Activated CD8-positive, alpha-beta memory T cell treated with anti-CD3 and anti-CD28 coated beads, Interleukin-2, amount 10 ng/mL, durations not matched to agents 7 days and 5 days (primary cell): ENCODE results near the gene POLRMT. TPM values are rescaled to one million over a fixed set of nuclear protein-coding genes. Genes with fewer than 3 reads are reported as not detected.

Experiments used
- ATAC-seq: fragments of 150-1000 bp; cut with Tn5 transposase; one replicate; pipeline ENCODE4 v1.10.0; 2021; ENCODE audit warnings: moderate library complexity
- CTCF ChIA-PET: fragments of 350-600 bp; sonication (Branson Sonifier 250); formaldehyde crosslinking; loops from one replicate; lab custom pipeline; 2021; ENCODE audit warnings: antibody characterized with exemption; lab: Charles Lee
- DNase-seq: peaks from one replicate; pipeline ENCODE4 v3.0.0-alpha.2; 2020
- H3K27ac Mint-ChIP-seq: one replicate; pipeline ENCODE4 v1.8.0; 2021; ENCODE audit warnings: mild to moderate bottlenecking, mixed read lengths
- H3K27me3 Mint-ChIP-seq: one replicate; pipeline ENCODE4 v1.8.0; 2021; ENCODE audit warnings: mixed read lengths
- H3K36me3 Mint-ChIP-seq: one replicate; pipeline ENCODE4 v1.8.0; 2021; ENCODE audit warnings: mild to moderate bottlenecking, mixed read lengths
- H3K4me1 Mint-ChIP-seq: one replicate; pipeline ENCODE4 v1.8.0; 2021; ENCODE audit warnings: mixed read lengths
- H3K4me3 Mint-ChIP-seq: one replicate; pipeline ENCODE4 v1.8.0; 2021; ENCODE audit warnings: mild to moderate bottlenecking, moderate library complexity, mixed read lengths
- H3K9me3 Mint-ChIP-seq: one replicate; pipeline ENCODE4 v1.8.0; 2022; ENCODE audit warnings: low read depth, mixed read lengths
- total RNA-seq, 2 experiments: library from RNA; stranded (reverse); gene quantifications; one replicate each; pipeline ENCODE4 v1.2.3, GENCODE V29; 2021

POLRMT gene
- total RNA-seq, 2 experiments from 2014 or later = 65.0 to 68.1 TPM

DNA sequence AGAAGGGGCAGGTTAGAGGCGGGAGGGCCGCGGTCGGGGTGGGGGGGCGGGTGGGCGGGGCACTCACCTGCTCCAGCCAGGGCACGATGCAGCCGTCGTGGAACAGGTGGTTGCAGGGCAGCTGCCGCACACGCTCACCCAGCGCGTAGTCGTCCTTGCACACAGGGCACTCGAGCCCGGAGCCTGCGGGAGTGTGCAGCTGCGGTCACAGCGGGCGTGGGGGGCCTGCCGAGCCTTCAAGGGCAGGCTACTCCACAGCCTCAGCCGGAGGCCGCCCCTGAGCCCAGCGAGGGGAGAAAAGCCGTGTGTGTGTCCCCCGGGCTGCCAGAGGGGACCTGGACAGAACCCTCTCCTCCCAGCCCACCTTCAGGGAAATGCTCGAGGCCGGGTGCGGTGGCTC, 15.0 kb upstream of the POLRMT start:
- peaks cover 11% of the 10 kb centered on the region for H3K36me3 Mint-ChIP-seq

DNA sequence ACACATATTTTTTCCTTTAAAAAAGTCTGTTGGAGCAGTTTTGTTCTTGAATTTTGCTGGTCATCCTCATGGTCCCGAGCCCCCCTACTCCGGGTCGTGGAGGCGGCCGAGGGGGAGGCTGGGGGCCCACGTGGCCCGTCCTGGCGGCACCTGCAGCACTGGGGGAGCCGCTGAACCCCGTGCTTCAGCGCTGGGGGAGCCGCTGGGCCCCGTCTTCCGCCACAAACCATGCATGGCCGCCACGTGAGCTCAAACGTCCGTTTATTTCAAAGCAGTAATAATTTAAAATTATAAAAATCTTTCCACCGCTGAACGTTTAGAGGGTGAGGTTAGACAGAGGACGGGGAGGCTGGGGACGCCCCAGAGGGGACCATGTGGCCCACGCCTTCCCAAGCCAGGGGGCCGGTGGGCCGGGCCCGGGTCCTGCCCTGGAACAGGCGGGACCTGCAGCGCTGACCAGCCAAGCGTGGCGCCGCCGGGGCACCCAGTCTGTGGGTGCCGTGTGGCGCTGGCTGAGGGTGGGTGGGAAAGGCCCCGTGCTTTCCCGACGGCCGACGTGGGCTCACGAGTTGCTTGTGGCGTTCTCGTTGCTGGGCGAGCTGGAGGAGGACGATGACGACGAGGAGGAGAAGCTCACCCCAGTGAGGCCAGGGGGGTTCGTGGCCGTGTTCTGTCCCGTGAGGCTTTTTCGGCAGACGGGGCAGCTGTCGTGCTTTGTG, 14.4 kb upstream of the POLRMT start:
- no peaks in the 10 kb centered on the region for H3K27me3 Mint-ChIP-seq
- DNase-seq (no peak), ATAC-seq (no peak)
- CTCF ChIA-PET = no interaction called here
- no peaks in the 10 kb centered on the region for H3K9me3 Mint-ChIP-seq
- peaks cover 9% of the 10 kb centered on the region for H3K36me3 Mint-ChIP-seq
- H3K4me3 Mint-ChIP-seq = no peak overlapping the region
- no peaks in the 10 kb centered on the region for H3K4me1 Mint-ChIP-seq
- H3K27ac Mint-ChIP-seq = no peak overlapping the region

More for the DNA sequence above, 15.0 kb upstream of the POLRMT start:
- Mint-ChIP-seq H3K4me1 (no peaks in the 10 kb centered on the region), H3K4me3 (no peak overlapping the region), H3K27ac (no peak overlapping the region), H3K27me3 (no peaks in the 10 kb centered on the region), H3K9me3 (no peaks in the 10 kb centered on the region)
- DNase-seq (no peak), ATAC-seq (no peak)
- CTCF ChIA-PET = no interaction called here

DNA sequence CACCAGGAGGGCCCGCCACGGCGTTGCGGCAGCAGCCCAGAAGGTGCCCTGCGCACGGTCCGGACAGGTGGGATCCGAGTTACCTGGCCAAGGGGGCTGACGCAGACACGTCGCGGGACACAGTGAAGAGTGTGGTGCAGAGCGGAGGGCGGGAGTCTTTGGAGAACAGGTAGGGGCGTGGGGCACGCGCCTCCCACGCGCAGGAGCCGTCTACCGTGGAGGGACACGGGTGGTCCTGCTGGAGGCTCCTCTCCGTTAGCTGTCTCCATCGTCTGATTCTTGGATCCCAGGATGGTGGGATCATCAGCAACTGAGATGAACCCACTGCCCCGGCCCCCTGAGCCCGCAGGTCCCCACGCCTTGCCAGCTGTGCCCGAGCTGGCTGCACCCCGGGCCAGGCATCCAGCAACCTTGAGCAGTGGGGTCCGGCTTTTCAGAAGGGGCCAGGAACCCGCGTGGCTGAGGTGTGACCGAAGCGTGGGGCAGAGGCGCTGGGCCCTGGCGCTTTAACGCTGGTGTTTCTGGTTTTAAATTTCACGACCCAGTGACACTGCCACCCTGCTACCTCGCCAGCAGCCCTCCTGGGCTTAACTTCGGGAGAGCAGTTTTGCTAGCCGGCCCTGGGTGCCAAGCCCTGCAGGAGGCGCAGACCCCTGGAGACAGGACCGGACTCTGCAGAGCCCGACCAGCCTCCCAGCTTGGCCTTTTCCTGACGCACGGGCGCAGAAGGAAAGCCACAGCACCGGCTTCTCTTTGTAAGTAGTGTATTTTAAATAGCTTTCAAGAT, 13.6 kb upstream of the POLRMT start:
- peaks cover 9% of the 10 kb centered on the region for H3K36me3 Mint-ChIP-seq
- DNase-seq (no peak), ATAC-seq (no peak)
- no peak overlapping the region for H3K27ac Mint-ChIP-seq
- CTCF ChIA-PET = no interaction called here
- H3K4me1 Mint-ChIP-seq = no peaks in the 10 kb centered on the region
- H3K27me3 Mint-ChIP-seq = no peaks in the 10 kb centered on the region
- no peaks in the 10 kb centered on the region for H3K9me3 Mint-ChIP-seq
- H3K4me3 Mint-ChIP-seq = no peak overlapping the region

DNA sequence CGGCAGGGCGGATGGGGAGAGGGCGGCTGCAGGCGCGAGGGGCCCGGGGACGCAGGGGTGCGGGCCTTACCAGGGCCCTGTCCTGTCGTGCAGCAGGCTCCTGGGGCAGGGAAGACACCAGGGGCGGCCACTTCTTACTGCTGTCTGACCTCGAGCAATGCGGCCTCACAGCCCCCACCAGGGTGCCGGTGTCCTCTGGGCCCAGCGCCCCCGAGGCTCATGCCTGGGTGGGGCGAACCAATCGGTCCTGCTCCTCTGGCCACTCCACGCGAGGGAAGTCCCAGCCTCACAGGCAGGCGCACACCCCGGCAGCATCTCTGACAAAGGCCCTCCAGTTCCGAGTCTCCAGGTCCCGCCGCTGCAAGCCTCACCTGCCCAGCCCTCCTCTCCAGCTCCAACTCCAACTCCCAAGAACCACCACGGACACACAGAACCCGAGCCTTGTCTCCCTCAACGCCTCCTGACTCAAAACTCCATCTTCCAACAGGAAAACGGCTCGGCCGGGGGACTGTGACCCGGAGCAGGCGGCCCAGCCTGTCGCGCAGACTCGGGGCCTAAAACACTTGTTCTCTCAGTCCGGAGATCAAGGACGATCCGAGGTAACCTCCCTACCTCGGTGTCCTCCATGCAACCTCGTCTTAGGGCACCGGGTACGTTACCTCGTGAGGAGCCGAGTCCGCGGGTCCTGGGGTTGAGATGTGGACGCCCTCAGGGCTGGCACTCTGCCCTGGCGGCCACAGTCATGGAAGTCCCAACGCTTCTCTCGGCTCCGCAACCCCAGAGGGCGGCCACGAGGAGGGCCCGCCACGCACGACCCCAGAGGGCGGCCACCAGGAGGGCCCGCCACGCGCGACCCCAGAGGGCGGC, 12.8 kb upstream of the POLRMT start:
- Mint-ChIP-seq H3K4me1 (no peaks in the 10 kb centered on the region), H3K36me3 (peaks cover 9% of the 10 kb centered on the region), H3K4me3 (no peak overlapping the region), H3K27me3 (no peaks in the 10 kb centered on the region), H3K9me3 (no peaks in the 10 kb centered on the region), H3K27ac (no peak overlapping the region)
- DNase-seq = no peak
- CTCF ChIA-PET = no interaction called here
- ATAC-seq = no peak

DNA sequence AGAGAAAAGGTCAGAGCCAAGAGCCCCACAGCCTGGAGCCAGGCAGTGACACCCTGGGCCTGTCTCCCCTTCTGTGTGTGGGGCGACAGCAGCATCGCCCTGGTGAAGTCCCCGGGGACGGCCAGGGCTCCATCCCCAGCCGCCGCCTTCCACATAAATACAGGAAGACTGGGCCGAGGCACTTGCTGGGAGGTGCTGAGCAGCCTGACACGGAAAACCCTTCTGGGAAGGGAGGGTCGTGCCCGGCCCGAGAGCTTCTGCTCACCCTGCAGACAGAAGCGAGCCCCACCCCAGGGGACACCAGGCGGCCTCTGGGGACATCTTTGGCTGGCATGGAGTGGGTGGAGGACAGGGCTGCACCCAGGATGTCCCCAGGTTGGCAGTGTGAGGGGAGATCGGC, 11.5 kb upstream of the POLRMT start:
- Mint-ChIP-seq H3K36me3 (peaks cover 9% of the 10 kb centered on the region), H3K27me3 (no peaks in the 10 kb centered on the region), H3K27ac (no peak overlapping the region), H3K4me3 (no peak overlapping the region), H3K4me1 (no peaks in the 10 kb centered on the region), H3K9me3 (no peaks in the 10 kb centered on the region)
- no peak for ATAC-seq
- CTCF ChIA-PET = no interaction called here
- DNase-seq = no peak

DNA sequence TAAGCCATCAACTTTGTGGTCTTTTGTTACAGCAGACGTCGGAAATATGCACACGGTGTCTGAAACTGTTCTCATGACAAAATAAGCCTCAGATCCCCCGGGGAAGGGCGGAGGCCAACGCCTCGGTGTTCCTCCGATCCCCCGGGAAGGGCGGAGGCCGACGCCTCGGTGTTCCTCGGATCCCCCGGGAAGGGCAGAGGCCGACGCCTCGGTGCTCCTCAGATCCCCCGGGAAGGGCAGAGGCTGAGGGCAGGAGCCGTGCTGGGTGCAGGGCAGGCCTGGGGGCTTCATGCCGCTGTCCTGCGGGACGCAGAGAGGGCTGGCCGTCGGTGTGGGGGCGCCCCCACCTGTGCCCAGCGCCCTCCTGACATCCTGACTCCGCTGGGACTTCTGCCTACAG, 11.0 kb upstream of the POLRMT start:
- H3K27ac Mint-ChIP-seq = no peak overlapping the region
- no peaks in the 10 kb centered on the region for H3K9me3 Mint-ChIP-seq
- H3K4me1 Mint-ChIP-seq = peaks cover 1% of the 10 kb centered on the region
- CTCF ChIA-PET = no interaction called here
- ATAC-seq (no peak), DNase-seq (no peak)
- no peak overlapping the region for H3K4me3 Mint-ChIP-seq
- H3K36me3 Mint-ChIP-seq = peaks cover 9% of the 10 kb centered on the region
- H3K27me3 Mint-ChIP-seq = peaks cover 1% of the 10 kb centered on the region

DNA sequence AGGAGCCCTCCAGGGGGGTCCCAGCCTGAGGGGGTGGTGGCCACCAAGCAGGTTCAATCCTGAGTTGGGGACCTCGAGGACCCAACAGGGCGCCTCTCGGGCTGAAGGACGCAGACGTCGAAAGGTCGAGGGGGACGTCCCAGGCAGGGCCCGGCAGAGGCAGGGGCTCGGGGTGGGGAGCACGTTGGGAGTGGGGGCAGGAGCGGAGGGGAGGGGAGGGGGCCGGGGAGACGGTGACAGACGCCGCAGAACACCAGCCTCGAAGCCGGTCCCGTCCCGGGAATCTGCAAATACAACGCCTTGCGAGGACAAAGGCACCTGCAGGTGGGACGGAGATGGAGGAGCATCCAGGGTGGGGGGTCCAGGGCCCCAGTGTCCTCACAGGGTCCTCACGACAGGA, 10.4 kb upstream of the POLRMT start:
- CTCF ChIA-PET = no interaction called here
- Mint-ChIP-seq H3K27me3 (peaks cover 3% of the 10 kb centered on the region), H3K36me3 (peaks cover 8% of the 10 kb centered on the region), H3K4me3 (no peak overlapping the region), H3K9me3 (no peaks in the 10 kb centered on the region), H3K27ac (no peak overlapping the region), H3K4me1 (peaks cover 5% of the 10 kb centered on the region)
- DNase-seq = no peak
- ATAC-seq = no peak

DNA sequence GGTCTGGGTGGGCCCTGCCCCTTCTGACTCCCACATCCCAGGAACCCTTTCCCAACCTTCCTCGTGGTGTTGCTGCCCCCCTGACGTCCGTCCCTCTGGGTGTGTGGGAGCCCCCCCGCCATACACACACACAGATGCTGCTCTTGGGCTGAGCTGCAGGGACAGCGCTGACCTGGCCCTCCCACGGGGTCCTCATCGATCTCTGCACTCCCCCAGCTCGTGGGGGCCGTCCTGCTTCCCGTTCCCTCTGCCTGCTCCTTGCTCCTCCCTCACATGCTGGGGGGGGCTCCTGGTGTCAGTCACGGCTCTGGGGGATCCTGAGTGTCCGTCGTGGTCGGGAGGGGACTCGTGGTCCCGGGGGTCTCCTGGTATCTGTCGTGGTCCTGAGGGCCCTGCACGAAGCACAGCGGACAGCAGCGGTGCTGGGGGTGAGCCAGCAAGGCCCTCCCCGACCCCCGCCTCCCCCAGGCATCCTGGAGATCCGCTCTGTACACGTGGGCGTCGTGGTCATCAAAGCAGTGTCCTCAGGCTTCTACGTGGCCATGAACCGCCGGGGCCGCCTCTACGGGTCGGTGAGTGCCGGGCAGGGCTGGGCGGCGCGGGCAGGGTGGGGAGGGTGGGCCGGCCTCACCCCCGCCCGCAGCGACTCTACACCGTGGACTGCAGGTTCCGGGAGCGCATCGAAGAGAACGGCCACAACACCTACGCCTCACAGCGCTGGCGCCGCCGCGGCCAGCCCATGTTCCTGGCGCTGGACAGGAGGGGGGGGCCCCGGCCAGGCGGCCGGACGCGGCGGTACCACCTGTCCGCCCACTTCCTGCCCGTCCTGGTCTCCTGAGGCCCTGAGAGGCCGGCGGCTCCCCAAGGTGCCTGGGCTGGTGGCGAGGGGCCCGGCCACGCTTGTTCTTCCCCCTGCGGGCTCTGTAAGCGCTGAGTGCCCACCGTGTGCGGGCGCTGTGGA, 9.7 kb upstream of the POLRMT start:
- ATAC-seq = no peak
- H3K9me3 Mint-ChIP-seq = no peaks in the 10 kb centered on the region
- H3K4me1 Mint-ChIP-seq = peaks cover 5% of the 10 kb centered on the region
- peaks cover 3% of the 10 kb centered on the region for H3K27me3 Mint-ChIP-seq
- H3K27ac Mint-ChIP-seq = no peak overlapping the region
- H3K4me3 Mint-ChIP-seq = no peak overlapping the region
- peaks cover 6% of the 10 kb centered on the region for H3K36me3 Mint-ChIP-seq
- DNase-seq = no peak
- CTCF ChIA-PET = no interaction called here

DNA sequence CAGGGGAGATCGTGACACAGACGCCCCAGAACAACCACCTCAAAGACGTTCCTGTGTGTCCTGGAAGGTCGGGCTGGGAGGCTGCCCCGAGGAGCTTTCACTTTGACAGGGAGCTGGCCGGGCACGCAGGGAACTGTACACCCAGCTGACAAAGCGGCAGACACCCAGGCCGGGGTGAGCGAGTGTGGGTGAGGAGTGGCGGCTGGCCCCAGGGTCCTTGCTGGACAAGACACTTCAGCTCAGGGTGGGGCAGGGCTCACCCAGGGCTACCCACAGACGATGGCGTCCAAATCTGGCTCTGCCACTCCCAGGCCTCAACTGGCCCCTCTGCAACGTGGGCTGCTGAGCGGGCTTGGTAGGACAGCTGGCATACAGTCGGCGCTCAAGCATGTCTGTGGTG, 8.4 kb upstream of the POLRMT start:
- Mint-ChIP-seq H3K36me3 (peaks cover 4% of the 10 kb centered on the region), H3K27ac (no peak overlapping the region), H3K9me3 (no peaks in the 10 kb centered on the region), H3K27me3 (peaks cover 3% of the 10 kb centered on the region), H3K4me3 (no peak overlapping the region), H3K4me1 (peaks cover 5% of the 10 kb centered on the region)
- CTCF ChIA-PET = interaction anchor here (0.9 kb wide), 1 partner anchor 62 kb away, joined by 4 read pairs; no protein-coding TSS in a partner anchor
- ATAC-seq (no peak), DNase-seq (no peak)

DNA sequence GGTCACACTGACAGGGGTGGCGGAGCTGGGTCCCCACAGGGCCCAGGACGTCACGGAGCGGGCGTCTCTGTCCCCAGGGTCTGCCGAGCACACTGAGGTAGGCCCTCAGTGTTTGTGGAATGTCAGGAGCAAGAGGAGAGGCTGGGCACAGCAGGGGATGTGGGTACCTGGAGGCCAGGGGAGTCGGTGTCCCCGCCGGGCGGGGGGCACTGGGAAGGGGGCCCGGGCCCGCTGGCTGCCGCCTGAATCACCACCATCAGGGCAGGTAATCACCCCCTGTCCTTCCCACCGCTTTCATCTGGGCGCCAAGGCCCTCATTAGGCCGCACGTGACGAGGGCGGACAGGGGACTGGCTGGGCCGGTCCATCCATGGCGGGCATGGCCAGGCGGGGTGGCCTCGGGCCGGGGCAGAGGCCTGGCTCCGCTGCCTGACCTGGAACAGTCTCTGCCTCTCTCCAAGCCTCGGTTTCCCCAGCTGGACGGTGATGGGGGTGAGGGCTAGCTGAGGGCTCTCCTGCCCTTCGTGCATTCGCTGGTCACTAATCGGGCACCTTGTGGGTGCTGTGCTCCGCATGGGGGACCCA, 7.4 kb upstream of the POLRMT start:
- CTCF ChIA-PET = interaction anchor here (0.9 kb wide), 1 partner anchor 63 kb away, joined by 4 read pairs; no protein-coding TSS in a partner anchor
- Mint-ChIP-seq H3K4me1 (peaks cover 5% of the 10 kb centered on the region), H3K4me3 (no peak overlapping the region), H3K27me3 (peaks cover 3% of the 10 kb centered on the region), H3K9me3 (no peaks in the 10 kb centered on the region), H3K27ac (no peak overlapping the region), H3K36me3 (no peaks in the 10 kb centered on the region)
- no peak for DNase-seq
- ATAC-seq = no peak

DNA sequence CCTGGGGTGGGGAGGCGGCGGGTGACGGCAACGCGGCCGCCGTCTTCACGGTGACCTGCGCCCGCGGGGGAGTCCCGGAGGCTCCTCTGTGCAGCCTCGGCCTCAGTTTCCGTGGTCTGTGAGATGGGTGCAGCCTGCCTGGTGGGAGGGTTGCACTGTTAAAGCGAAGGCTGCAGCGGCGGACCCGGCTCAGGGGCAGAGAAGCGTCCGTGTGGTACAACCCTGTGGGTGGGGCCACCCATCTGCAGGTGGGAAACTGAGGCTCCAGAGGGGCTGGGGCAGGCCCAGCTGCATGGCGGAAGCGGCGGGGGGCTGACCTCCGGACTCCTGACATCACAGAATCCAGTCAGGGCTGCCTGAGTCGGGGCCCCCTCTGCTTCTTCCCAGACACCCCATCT, 6.8 kb upstream of the POLRMT start:
- ATAC-seq = no peak
- DNase-seq = no peak
- Mint-ChIP-seq H3K27ac (no peak overlapping the region), H3K36me3 (no peaks in the 10 kb centered on the region), H3K4me1 (peaks cover 5% of the 10 kb centered on the region), H3K27me3 (peaks cover 3% of the 10 kb centered on the region), H3K4me3 (no peak overlapping the region), H3K9me3 (no peaks in the 10 kb centered on the region)
- CTCF ChIA-PET = interaction anchor here (0.6 kb wide), 1 partner anchor 42 kb away, joined by 3 read pairs; no protein-coding TSS in a partner anchor
